ENCODE data around the gene CORO1A.

DNA sequence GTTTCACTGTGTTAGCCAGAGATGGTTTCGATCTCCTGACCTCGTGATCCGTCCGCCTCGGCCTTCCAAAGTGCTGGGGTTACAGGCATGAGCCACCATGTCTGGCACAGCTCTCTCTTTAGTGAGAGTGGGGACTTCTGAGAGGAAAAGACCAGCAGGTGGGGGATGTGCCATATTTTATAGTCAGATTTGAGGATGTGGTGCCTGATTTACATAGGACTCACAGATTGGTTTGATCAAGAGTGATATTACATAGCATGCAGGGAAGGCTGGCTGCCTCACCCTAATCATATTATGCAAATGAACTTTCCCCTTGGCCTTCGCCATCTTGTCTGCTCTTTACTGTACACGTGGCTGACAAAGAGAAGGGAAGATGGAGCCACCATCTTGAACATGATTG lies 32.3 kb upstream of the CORO1A start:
- TF ChIP-seq EP300 (IDR thresholded peaks at IDR 0.05) (no peak), POLR2A (IDR thresholded peaks at IDR 0.05; ENCODE audit: low read depth) (no peak)

Measured in esophagus muscularis mucosa (tissue), 2 donors.